ENCODE data around the gene KIF4A. TPM values are rescaled to one million over a fixed set of nuclear protein-coding genes. Genes with fewer than 3 reads are reported as not detected.

KIF4A gene
- total RNA-seq, 4 donors from 2014 or later = 1.3 to 4.4 (median 1.4) TPM; not detected in 1

GRCh38 chrX:70456256-70456655 lies 166.4 kb downstream of the KIF4A start:
- intact Hi-C loops (cut with DNase I; ENCODE audit: low total_unique reads) (no loop called here), in situ Hi-C loops (cut with MboI; ENCODE audit: low pct_ligation_motif_present in 1 of 4, low pct_unique_long_range_greater_than_20kb in 1 of 4, low sequenced_read_pairs in 3 of 4) (loop anchor here in 2 of 4 donors (10.0 kb wide), 1 partner anchor 99 kb away; no protein-coding TSS in a partner anchor)
- DNase-seq = no peak
- TF ChIP-seq CTCF (IDR thresholded peaks at IDR 0.05) (no peak), POLR2A (IDR thresholded peaks at IDR 0.05) (no peak), EP300 (IDR thresholded peaks at IDR 0.05; ENCODE audit: low read depth) (no peak), POLR2AphosphoS5 (IDR thresholded peaks at IDR 0.05) (no peak)
- 39% methylated on average over 2 of the region's 2 CpGs; no CpG with 5 or more reads in 1 of the 2 donors for WGBS, 2 donors (ENCODE audit: low coverage in 1 of 2)
- no peaks in the 10 kb centered on the region for H3K36me3 ChIP-seq
- peak overlapping the region in 3 of 4 donors; percentile 47 to 85 (median 68) for H3K4me3 ChIP-seq
- H3K27ac ChIP-seq = peak overlapping the region; percentile 87 to 97 (median 94)
- H3K4me1 ChIP-seq = peaks cover 0 to 28% (median 3%) of the 10 kb centered on the region in 4 donors
- no peaks in the 10 kb centered on the region for H3K9me3 ChIP-seq
- H3K27me3 ChIP-seq = no peaks in the 10 kb centered on the region

- H3K36me3 ChIP-seq = no peaks in the 10 kb centered on the region
- H3K4me3 ChIP-seq = no peak overlapping the region
- in situ Hi-C loops (cut with MboI; ENCODE audit: low pct_ligation_motif_present in 1 of 4, low pct_unique_long_range_greater_than_20kb in 1 of 4, low sequenced_read_pairs in 3 of 4) (no loop called here), intact Hi-C loops (cut with DNase I; ENCODE audit: low total_unique reads) (no loop called here)
- no peak for DNase-seq
- no peaks in the 10 kb centered on the region for H3K9me3 ChIP-seq
- H3K27ac ChIP-seq = no peak overlapping the region
- WGBS, 2 donors (ENCODE audit: low coverage in 1 of 2) = 79% methylated on average over 2 of the region's 2 CpGs; no CpG with 5 or more reads in 1 of the 2 donors
- H3K4me1 ChIP-seq = peaks cover 0 to 8% (median 0%) of the 10 kb centered on the region in 4 donors
- TF ChIP-seq CTCF (IDR thresholded peaks at IDR 0.05) (no peak), EP300 (IDR thresholded peaks at IDR 0.05; ENCODE audit: low read depth) (no peak), POLR2A (IDR thresholded peaks at IDR 0.05) (no peak), POLR2AphosphoS5 (IDR thresholded peaks at IDR 0.05) (no peak)
- H3K27me3 ChIP-seq = no peaks in the 10 kb centered on the region
Observed at GRCh38 chrX:70461026-70461425, 171.1 kb downstream of the KIF4A start.

- H3K9me3 ChIP-seq = no peaks in the 10 kb centered on the region
- H3K4me3 ChIP-seq = no peak overlapping the region
- in situ Hi-C loops (cut with MboI; ENCODE audit: low pct_ligation_motif_present in 1 of 4, low pct_unique_long_range_greater_than_20kb in 1 of 4, low sequenced_read_pairs in 3 of 4) (no loop called here), intact Hi-C loops (cut with DNase I; ENCODE audit: low total_unique reads) (no loop called here)
- H3K27me3 ChIP-seq = no peaks in the 10 kb centered on the region
- TF ChIP-seq EP300 (IDR thresholded peaks at IDR 0.05; ENCODE audit: low read depth) = no peak
- TF ChIP-seq POLR2A (IDR thresholded peaks at IDR 0.05) = no peak
- TF ChIP-seq POLR2AphosphoS5 (IDR thresholded peaks at IDR 0.05) = no peak
- TF ChIP-seq CTCF (IDR thresholded peaks at IDR 0.05) = no peak
- no peak for DNase-seq
- H3K4me1 ChIP-seq = no peaks in the 10 kb centered on the region
- no peak overlapping the region for H3K27ac ChIP-seq
- H3K36me3 ChIP-seq = no peaks in the 10 kb centered on the region
Observed at GRCh38 chrX:70464051-70464450, 174.1 kb downstream of the KIF4A start.

- no peak overlapping the region for H3K4me3 ChIP-seq
- H3K4me1 ChIP-seq = no peaks in the 10 kb centered on the region
- no peak for DNase-seq
- no peaks in the 10 kb centered on the region for H3K27me3 ChIP-seq
- intact Hi-C loops (cut with DNase I; ENCODE audit: low total_unique reads) = no loop called here
- no peak overlapping the region for H3K27ac ChIP-seq
- H3K36me3 ChIP-seq = no peaks in the 10 kb centered on the region
- in situ Hi-C loops (cut with MboI; ENCODE audit: low pct_ligation_motif_present in 1 of 4, low pct_unique_long_range_greater_than_20kb in 1 of 4, low sequenced_read_pairs in 3 of 4) = no loop called here
- H3K9me3 ChIP-seq = no peaks in the 10 kb centered on the region
- TF ChIP-seq EP300 (IDR thresholded peaks at IDR 0.05; ENCODE audit: low read depth) (no peak), POLR2AphosphoS5 (IDR thresholded peaks at IDR 0.05) (no peak), POLR2A (IDR thresholded peaks at IDR 0.05) (no peak), CTCF (IDR thresholded peaks at IDR 0.05) (no peak)
Observed at GRCh38 chrX:70466968-70467367, 177.1 kb downstream of the KIF4A start.
